ENCODE measurements around the gene WT1. TPM values are rescaled to one million over a fixed set of nuclear protein-coding genes. Genes with fewer than 3 reads are reported as not detected.

The WT1 gene
- total and polyA plus RNA-seq, 4 donors: 0.05 to 0.06 TPM; not detected in 2

DNA sequence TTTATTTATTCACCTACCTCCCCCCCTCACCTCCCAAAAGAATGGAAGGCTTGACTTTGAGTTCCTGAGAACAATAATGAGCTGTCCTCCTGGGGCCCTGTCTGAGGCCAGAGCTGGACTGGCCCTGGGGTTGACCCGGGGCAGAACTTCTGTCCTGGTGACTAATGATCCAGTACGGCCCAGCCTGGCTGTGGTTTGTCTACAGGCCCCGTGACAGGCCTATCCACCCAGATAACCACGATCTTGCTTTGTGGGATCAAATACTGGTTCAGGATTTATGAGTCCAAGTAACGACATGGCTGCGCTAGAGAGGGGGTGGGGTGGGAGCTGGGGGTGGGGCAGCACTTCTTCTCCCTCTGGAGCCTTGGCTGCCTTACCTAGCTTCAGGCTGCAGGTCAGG, 81.5 kb downstream of the WT1 start:
- Histone ChIP-seq H3K27ac (ENCODE audit: low read depth in 1 of 2, low read length in 2 of 2) (no peak overlapping the region), H3K4me3 (ENCODE audit: low read depth in 1 of 3, low read length in 3 of 3) (no peak overlapping the region), H3K36me3 (ENCODE audit: control insufficient read depth in 4 of 4, insufficient read depth in 3 of 4, low read depth in 1 of 4, low read length in 3 of 4) (no peaks in the 10 kb centered on the region), H3K9ac (ENCODE audit: low read depth in 1 of 2, low read length in 2 of 2) (no peak overlapping the region), H3K9me3 (ENCODE audit: control insufficient read depth in 4 of 4, low read length in 3 of 4) (no peaks in the 10 kb centered on the region), H3K4me1 (ENCODE audit: control insufficient read depth in 4 of 4, insufficient read depth in 4 of 4, low read length in 3 of 4) (no peaks in the 10 kb centered on the region), H3K27me3 (ENCODE audit: control insufficient read depth in 4 of 4, insufficient read depth in 4 of 4, low read length in 3 of 4) (no peaks in the 10 kb centered on the region)
- WGBS: 63% methylated on average over 6 of the region's 6 CpGs
- TF ChIP-seq, protein P1, sequence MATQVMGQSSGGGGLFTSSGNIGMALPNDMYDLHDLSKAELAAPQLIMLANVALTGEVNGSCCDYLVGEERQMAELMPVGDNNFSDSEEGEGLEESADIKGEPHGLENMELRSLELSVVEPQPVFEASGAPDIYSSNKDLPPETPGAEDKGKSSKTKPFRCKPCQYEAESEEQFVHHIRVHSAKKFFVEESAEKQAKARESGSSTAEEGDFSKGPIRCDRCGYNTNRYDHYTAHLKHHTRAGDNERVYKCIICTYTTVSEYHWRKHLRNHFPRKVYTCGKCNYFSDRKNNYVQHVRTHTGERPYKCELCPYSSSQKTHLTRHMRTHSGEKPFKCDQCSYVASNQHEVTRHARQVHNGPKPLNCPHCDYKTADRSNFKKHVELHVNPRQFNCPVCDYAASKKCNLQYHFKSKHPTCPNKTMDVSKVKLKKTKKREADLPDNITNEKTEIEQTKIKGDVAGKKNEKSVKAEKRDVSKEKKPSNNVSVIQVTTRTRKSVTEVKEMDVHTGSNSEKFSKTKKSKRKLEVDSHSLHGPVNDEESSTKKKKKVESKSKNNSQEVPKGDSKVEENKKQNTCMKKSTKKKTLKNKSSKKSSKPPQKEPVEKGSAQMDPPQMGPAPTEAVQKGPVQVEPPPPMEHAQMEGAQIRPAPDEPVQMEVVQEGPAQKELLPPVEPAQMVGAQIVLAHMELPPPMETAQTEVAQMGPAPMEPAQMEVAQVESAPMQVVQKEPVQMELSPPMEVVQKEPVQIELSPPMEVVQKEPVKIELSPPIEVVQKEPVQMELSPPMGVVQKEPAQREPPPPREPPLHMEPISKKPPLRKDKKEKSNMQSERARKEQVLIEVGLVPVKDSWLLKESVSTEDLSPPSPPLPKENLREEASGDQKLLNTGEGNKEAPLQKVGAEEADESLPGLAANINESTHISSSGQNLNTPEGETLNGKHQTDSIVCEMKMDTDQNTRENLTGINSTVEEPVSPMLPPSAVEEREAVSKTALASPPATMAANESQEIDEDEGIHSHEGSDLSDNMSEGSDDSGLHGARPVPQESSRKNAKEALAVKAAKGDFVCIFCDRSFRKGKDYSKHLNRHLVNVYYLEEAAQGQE (IDR thresholded peaks at IDR 0.05): no peak
- TF ChIP-seq FOXA1 (IDR thresholded peaks at IDR 0.05): no peak
- no peak for TF ChIP-seq SP1 (IDR thresholded peaks at IDR 0.05)
- TF ChIP-seq EGR1 (IDR thresholded peaks at IDR 0.05; ENCODE audit: low read depth in 2 of 2): no peak
- TF ChIP-seq YY1 (IDR thresholded peaks at IDR 0.05): no peak
- no peak for TF ChIP-seq RXRA (IDR thresholded peaks at IDR 0.05)
- TF ChIP-seq, protein P2, sequence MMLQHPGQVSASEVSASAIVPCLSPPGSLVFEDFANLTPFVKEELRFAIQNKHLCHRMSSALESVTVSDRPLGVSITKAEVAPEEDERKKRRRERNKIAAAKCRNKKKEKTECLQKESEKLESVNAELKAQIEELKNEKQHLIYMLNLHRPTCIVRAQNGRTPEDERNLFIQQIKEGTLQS (IDR thresholded peaks at IDR 0.05): no peak
- no peak for TF ChIP-seq JUND (IDR thresholded peaks at IDR 0.05)
- no peak for TF ChIP-seq GABPA (IDR thresholded peaks at IDR 0.05 in 1 of 2, conservative IDR thresholded peaks at IDR 0.05 in 1 of 2)
- TF ChIP-seq RAD21 (IDR thresholded peaks at IDR 0.05): no peak
- TF ChIP-seq TAF1 (conservative IDR thresholded peaks at IDR 0.05): no peak
- TF ChIP-seq, protein P3, sequence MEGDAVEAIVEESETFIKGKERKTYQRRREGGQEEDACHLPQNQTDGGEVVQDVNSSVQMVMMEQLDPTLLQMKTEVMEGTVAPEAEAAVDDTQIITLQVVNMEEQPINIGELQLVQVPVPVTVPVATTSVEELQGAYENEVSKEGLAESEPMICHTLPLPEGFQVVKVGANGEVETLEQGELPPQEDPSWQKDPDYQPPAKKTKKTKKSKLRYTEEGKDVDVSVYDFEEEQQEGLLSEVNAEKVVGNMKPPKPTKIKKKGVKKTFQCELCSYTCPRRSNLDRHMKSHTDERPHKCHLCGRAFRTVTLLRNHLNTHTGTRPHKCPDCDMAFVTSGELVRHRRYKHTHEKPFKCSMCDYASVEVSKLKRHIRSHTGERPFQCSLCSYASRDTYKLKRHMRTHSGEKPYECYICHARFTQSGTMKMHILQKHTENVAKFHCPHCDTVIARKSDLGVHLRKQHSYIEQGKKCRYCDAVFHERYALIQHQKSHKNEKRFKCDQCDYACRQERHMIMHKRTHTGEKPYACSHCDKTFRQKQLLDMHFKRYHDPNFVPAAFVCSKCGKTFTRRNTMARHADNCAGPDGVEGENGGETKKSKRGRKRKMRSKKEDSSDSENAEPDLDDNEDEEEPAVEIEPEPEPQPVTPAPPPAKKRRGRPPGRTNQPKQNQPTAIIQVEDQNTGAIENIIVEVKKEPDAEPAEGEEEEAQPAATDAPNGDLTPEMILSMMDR (IDR thresholded peaks at IDR 0.05; ENCODE audit: low read depth, low read length, missing input control): no peak
- TF ChIP-seq HNF4G (IDR thresholded peaks at IDR 0.05): no peak
- TF ChIP-seq, protein P4, sequence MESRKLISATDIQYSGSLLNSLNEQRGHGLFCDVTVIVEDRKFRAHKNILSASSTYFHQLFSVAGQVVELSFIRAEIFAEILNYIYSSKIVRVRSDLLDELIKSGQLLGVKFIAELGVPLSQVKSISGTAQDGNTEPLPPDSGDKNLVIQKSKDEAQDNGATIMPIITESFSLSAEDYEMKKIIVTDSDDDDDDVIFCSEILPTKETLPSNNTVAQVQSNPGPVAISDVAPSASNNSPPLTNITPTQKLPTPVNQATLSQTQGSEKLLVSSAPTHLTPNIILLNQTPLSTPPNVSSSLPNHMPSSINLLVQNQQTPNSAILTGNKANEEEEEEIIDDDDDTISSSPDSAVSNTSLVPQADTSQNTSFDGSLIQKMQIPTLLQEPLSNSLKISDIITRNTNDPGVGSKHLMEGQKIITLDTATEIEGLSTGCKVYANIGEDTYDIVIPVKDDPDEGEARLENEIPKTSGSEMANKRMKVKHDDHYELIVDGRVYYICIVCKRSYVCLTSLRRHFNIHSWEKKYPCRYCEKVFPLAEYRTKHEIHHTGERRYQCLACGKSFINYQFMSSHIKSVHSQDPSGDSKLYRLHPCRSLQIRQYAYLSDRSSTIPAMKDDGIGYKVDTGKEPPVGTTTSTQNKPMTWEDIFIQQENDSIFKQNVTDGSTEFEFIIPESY (IDR thresholded peaks at IDR 0.05): no peak
- TF ChIP-seq, protein P5, sequence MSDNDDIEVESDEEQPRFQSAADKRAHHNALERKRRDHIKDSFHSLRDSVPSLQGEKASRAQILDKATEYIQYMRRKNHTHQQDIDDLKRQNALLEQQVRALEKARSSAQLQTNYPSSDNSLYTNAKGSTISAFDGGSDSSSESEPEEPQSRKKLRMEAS (IDR thresholded peaks at IDR 0.05): no peak
- no peak for TF ChIP-seq FOXA2 (IDR thresholded peaks at IDR 0.05)
- TF ChIP-seq NR2F2 (IDR thresholded peaks at IDR 0.05): no peak
- TF ChIP-seq HNF4A (conservative IDR thresholded peaks at IDR 0.05): no peak
- DNase-seq (ENCODE audit: low spot score): no peak

All from liver (tissue), 9 donors.